ENCODE measurements around the gene NARF. TPM values are rescaled to one million over a fixed set of nuclear protein-coding genes. Genes with fewer than 3 reads are reported as not detected.

The NARF gene
- total RNA-seq, 1 donor from 2014 or later, result 110 TPM

- intact Hi-C loops (cut with micrococcal nuclease), result no loop called here
Measured at GRCh38 chr17:82432017-82432416, 26.5 kb upstream of the NARF start.

GRCh38 chr17:82433560-82434215 is 24.9 kb upstream of the NARF start:
- intact Hi-C loops (cut with micrococcal nuclease), result no loop called here

GRCh38 chr17:82434216-82434565 is 24.4 kb upstream of the NARF start:
- intact Hi-C loops (cut with micrococcal nuclease), result no loop called here

GRCh38 chr17:82435103-82435502 is 23.4 kb upstream of the NARF start:
- intact Hi-C loops (cut with micrococcal nuclease), result no loop called here

GRCh38 chr17:82435601-82436583 is 22.6 kb upstream of the NARF start:
- intact Hi-C loops (cut with micrococcal nuclease), result no loop called here

GRCh38 chr17:82436601-82437324 is 21.8 kb upstream of the NARF start:
- intact Hi-C loops (cut with micrococcal nuclease), result no loop called here

- intact Hi-C loops (cut with micrococcal nuclease), result no loop called here
Measured at GRCh38 chr17:82437325-82437668, 21.2 kb upstream of the NARF start.

- intact Hi-C loops (cut with micrococcal nuclease), result no loop called here
Measured at GRCh38 chr17:82438401-82439193, 19.9 kb upstream of the NARF start.

- intact Hi-C loops (cut with micrococcal nuclease), result no loop called here
Measured at GRCh38 chr17:82439194-82439828, 19.2 kb upstream of the NARF start.

- intact Hi-C loops (cut with micrococcal nuclease), result no loop called here
Measured at GRCh38 chr17:82439829-82440365, 18.6 kb upstream of the NARF start.

GRCh38 chr17:82440469-82440981 is 18.0 kb upstream of the NARF start:
- intact Hi-C loops (cut with micrococcal nuclease), result no loop called here

- intact Hi-C loops (cut with micrococcal nuclease), result no loop called here
Measured at GRCh38 chr17:82440991-82441627, 17.4 kb upstream of the NARF start.

GRCh38 chr17:82441691-82442487 is 16.7 kb upstream of the NARF start:
- intact Hi-C loops (cut with micrococcal nuclease), result no loop called here

GRCh38 chr17:82442643-82443464 is 15.7 kb upstream of the NARF start:
- intact Hi-C loops (cut with micrococcal nuclease), result no loop called here

GRCh38 chr17:82443465-82444283 is 14.9 kb upstream of the NARF start:
- intact Hi-C loops (cut with micrococcal nuclease), result no loop called here

GRCh38 chr17:82444284-82444893 is 14.2 kb upstream of the NARF start:
- intact Hi-C loops (cut with micrococcal nuclease), result no loop called here
